Activated naive CD4-positive, alpha-beta T cell treated with anti-CD3 and anti-CD28 coated beads, Interleukin-2, amount 50 U/mL, for 24 hours (primary cell): ENCODE results near the gene PTP4A1.
"Not testable (repeated sequence)": the region's sequence is repeated elsewhere in the genome, so short reads cannot be mapped to it uniquely, and the experiment has no call there.

Experiments used
- H3K27ac Mint-ChIP-seq: one replicate; pipeline ENCODE4 v1.8.0; 2021; ENCODE audit warnings: mild to moderate bottlenecking, mixed read lengths
- H3K27me3 Mint-ChIP-seq: one replicate; pipeline ENCODE4 v1.8.0; 2021; ENCODE audit warnings: mixed read lengths
- H3K36me3 Mint-ChIP-seq: one replicate; pipeline ENCODE4 v1.8.0; 2021; ENCODE audit warnings: mixed read lengths
- H3K4me1 Mint-ChIP-seq: one replicate; pipeline ENCODE4 v1.8.0; 2021; ENCODE audit warnings: mixed read lengths
- H3K4me3 Mint-ChIP-seq: one replicate; pipeline ENCODE4 v1.8.0; 2021; ENCODE audit warnings: mild to moderate bottlenecking, mixed read lengths
- H3K9me3 Mint-ChIP-seq: one replicate; pipeline ENCODE4 v1.8.0; 2021; ENCODE audit warnings: mixed read lengths

PTP4A1 gene

DNA sequence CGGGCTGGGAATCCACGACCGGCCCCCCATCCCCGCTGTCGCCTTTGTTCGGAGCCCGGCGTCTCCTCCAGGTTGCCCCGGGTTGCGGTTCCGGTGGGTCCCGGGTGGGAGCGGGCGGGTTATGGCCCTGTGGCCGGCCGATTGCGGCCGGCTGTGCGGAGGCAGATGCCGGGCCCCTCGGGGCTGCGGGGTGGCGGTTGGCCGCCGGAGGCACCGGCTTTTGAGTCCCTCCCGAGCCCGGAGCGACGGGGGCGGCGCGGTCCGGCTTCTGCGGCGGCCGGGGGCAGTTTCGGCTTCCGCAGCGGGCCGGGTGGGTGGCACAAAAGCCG, 431 bp downstream of the PTP4A1 start:
- Mint-ChIP-seq H3K27me3 (no peaks in the 10 kb centered on the region), H3K27ac (peak overlapping the region; percentile 96), H3K4me1 (peaks cover 39% of the 10 kb centered on the region), H3K4me3 (peak overlapping the region; percentile 97), H3K36me3 (peaks cover 11% of the 10 kb centered on the region), H3K9me3 (no peaks in the 10 kb centered on the region)

DNA sequence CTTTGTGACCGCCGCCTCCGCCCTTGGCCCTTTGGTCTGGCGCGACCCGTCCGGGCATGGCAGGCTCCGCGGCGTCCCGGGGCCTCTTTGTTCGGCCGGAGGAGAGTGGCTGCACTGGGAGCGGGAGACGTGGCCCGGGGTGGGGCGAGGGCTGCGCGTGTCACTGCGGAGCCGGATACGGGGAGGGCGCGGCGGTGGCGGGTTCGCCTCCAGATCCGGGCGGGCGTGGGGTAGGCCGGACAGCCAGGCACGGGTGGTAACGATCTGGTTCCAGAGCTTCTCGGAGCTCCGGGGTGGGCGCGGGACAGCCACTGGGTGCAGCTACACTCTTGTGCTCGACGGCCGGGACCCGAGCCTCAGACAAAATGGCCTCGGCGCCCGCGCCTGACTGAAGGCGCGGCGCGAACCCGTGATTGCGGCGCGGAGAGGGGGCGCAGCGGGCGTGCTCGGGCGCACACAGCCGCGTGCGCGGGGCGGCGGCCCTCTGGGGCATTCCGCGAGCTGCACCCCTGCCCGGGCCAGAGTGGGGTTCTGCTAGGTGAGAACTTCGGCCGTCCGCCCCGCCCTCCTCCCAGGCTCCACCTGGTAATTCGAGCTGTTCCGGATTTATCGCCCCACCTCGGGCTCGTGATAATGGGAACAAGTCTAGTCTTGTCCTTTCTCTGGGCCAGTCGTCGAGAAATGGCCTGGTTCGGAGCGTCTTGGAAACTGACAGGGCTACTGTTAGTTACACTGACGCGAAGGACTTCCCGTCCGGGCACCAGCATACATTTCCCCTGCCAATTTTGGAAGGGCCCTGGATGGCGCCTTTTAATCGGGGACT, 1.0 kb downstream of the PTP4A1 start:
- no peaks in the 10 kb centered on the region for H3K27me3 Mint-ChIP-seq

GRCh38 chr6:63573899-63574553, 1.7 kb downstream of the PTP4A1 start:
- Mint-ChIP-seq H3K4me1 (peaks cover 39% of the 10 kb centered on the region), H3K9me3 (no peaks in the 10 kb centered on the region), H3K4me3 (peak overlapping the region; percentile 97), H3K27me3 (no peaks in the 10 kb centered on the region), H3K36me3 (peaks cover 11% of the 10 kb centered on the region), H3K27ac (peak overlapping the region; percentile 95)

More for the DNA sequence above, 1.0 kb downstream of the PTP4A1 start:
- no peaks in the 10 kb centered on the region for H3K9me3 Mint-ChIP-seq
- peak overlapping the region; percentile 97 for H3K4me3 Mint-ChIP-seq
- peaks cover 11% of the 10 kb centered on the region for H3K36me3 Mint-ChIP-seq
- H3K27ac Mint-ChIP-seq: peak overlapping the region; percentile 95
- H3K4me1 Mint-ChIP-seq: peaks cover 39% of the 10 kb centered on the region

- peak overlapping the region; percentile 97 for H3K4me3 Mint-ChIP-seq
- no peaks in the 10 kb centered on the region for H3K9me3 Mint-ChIP-seq
- H3K4me1 Mint-ChIP-seq: peaks cover 39% of the 10 kb centered on the region
- no peaks in the 10 kb centered on the region for H3K27me3 Mint-ChIP-seq
- peak overlapping the region; percentile 95 for H3K27ac Mint-ChIP-seq
- peaks cover 11% of the 10 kb centered on the region for H3K36me3 Mint-ChIP-seq
These were observed 2.2 kb downstream of the PTP4A1 start for GRCh38 chr6:63574554-63574900.

DNA sequence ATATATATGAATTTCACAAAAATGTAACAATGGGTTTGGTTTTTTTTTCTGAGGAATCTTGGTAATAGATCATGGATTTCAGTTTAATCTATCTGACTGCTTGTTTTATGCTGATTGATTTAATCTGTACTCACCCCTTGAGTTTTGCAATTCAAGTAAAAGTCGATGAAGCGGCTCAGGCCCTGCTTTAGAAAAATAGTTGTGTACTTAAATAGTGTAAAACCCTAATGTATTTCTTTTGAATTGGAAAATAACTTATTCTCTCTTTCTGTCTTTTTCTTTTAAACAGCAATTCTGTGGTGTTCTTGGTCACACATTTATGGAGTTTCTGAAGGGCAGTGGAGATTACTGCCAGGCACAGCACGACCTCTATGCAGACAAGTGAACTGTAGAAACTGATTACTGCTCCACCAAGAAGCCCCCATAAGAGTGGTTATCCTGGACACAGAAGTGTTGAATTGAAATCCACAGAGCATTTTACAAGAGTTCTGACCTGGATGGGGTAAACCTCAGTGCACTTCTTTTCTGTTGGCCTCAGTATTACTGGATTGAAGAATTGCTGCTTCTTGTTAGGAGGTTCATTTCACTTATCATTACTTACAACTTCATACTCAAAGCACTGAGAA, 4.0 kb downstream of the PTP4A1 start:
- no peak overlapping the region for H3K27ac Mint-ChIP-seq
- no peaks in the 10 kb centered on the region for H3K27me3 Mint-ChIP-seq
- H3K9me3 Mint-ChIP-seq: no peaks in the 10 kb centered on the region
- H3K4me3 Mint-ChIP-seq: peak overlapping the region; percentile 52
- H3K4me1 Mint-ChIP-seq: peaks cover 36% of the 10 kb centered on the region
- peaks cover 18% of the 10 kb centered on the region for H3K36me3 Mint-ChIP-seq

- Mint-ChIP-seq H3K4me1 (peaks cover 30% of the 10 kb centered on the region), H3K27ac (no peak overlapping the region), H3K9me3 (no peaks in the 10 kb centered on the region), H3K27me3 (no peaks in the 10 kb centered on the region), H3K4me3 (no peak overlapping the region), H3K36me3 (peaks cover 20% of the 10 kb centered on the region)
These were observed 4.9 kb downstream of the PTP4A1 start for GRCh38 chr6:63576985-63577712.

GRCh38 chr6:63578757-63579156, 6.5 kb downstream of the PTP4A1 start:
- Mint-ChIP-seq H3K4me3 (no peak overlapping the region), H3K36me3 (peaks cover 24% of the 10 kb centered on the region), H3K27ac (no peak overlapping the region), H3K9me3 (no peaks in the 10 kb centered on the region), H3K27me3 (no peaks in the 10 kb centered on the region), H3K4me1 (peaks cover 30% of the 10 kb centered on the region)

DNA sequence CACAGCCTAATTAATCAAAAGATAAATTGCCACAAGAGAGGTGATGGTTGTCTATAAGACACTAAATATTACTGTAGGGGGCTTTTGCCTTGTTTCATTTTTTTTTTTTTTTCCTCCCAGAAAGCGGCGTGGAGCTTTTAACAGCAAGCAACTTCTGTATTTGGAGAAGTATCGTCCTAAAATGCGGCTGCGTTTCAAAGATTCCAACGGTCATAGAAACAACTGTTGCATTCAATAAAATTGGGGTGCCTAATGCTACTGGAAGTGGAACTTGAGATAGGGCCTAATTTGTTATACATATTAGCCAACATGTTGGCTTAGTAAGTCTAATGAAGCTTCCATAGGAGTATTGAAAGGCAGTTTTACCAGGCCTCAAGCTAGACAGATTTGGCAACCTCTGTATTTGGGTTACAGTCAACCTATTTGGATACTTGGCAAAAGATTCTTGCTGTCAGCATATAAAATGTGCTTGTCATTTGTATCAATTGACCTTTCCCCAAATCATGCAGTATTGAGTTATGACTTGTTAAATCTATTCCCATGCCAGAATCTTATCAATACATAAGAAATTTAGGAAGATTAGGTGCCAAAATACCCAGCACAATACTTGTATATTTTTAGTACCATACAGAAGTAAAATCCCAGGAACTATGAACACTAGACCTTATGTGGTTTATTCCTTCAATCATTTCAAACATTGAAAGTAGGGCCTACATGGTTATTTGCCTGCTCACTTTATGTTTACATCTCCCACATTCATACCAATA, 7.8 kb downstream of the PTP4A1 start:
- H3K36me3 Mint-ChIP-seq: peaks cover 15% of the 10 kb centered on the region

GRCh38 chr6:63580704-63580961, 8.4 kb downstream of the PTP4A1 start:
- no peaks in the 10 kb centered on the region for H3K27me3 Mint-ChIP-seq
- peaks cover 13% of the 10 kb centered on the region for H3K4me1 Mint-ChIP-seq
- H3K9me3 Mint-ChIP-seq: no peaks in the 10 kb centered on the region
- H3K36me3 Mint-ChIP-seq: peaks cover 15% of the 10 kb centered on the region
- H3K27ac Mint-ChIP-seq: no peak overlapping the region
- no peak overlapping the region for H3K4me3 Mint-ChIP-seq

More for the DNA sequence above, 7.8 kb downstream of the PTP4A1 start:
- H3K4me1 Mint-ChIP-seq: peaks cover 16% of the 10 kb centered on the region
- H3K27me3 Mint-ChIP-seq: no peaks in the 10 kb centered on the region
- H3K27ac Mint-ChIP-seq: no peak overlapping the region
- H3K4me3 Mint-ChIP-seq: no peak overlapping the region
- H3K9me3 Mint-ChIP-seq: no peaks in the 10 kb centered on the region

- no peak overlapping the region for H3K4me3 Mint-ChIP-seq
- H3K27ac Mint-ChIP-seq: no peak overlapping the region
- H3K4me1 Mint-ChIP-seq: peaks cover 9% of the 10 kb centered on the region
- H3K27me3 Mint-ChIP-seq: no peaks in the 10 kb centered on the region
- peaks cover 15% of the 10 kb centered on the region for H3K36me3 Mint-ChIP-seq
- no peaks in the 10 kb centered on the region for H3K9me3 Mint-ChIP-seq
These were observed 9.2 kb downstream of the PTP4A1 start for GRCh38 chr6:63581355-63582013.

DNA sequence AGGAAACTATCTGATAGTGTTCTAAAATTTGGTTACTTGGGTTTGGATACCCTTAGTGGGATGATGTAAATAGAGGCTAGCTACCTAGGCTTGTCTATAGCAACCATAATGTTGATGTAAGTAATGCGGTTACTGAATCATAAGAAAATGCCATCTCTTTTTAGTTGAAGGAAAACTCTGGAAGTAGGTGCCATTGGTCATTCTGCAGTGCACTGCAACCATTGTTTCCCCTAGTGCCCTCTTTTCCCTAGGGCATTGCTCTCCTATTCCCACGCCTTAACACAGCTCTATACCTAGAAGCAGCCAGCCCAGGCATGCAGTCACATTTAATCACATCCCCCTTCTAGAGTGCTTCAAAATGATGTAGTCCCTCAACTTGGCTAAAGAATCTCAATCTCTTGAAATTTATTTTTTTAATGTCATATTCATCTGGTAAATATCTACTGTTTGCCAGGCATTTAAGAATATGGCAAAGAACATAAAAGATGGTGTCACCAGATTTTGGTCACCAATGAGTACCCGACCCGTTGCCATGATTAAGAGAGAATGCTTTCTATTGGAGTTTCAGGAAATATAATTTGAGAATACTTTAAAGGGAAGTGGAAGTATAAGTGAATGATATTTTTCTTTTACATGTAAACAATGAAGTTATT, 10.4 kb downstream of the PTP4A1 start:
- Mint-ChIP-seq H3K27me3 (no peaks in the 10 kb centered on the region), H3K9me3 (no peaks in the 10 kb centered on the region), H3K36me3 (peaks cover 14% of the 10 kb centered on the region), H3K4me3 (no peak overlapping the region), H3K4me1 (no peaks in the 10 kb centered on the region), H3K27ac (peak overlapping the region; percentile 9)

DNA sequence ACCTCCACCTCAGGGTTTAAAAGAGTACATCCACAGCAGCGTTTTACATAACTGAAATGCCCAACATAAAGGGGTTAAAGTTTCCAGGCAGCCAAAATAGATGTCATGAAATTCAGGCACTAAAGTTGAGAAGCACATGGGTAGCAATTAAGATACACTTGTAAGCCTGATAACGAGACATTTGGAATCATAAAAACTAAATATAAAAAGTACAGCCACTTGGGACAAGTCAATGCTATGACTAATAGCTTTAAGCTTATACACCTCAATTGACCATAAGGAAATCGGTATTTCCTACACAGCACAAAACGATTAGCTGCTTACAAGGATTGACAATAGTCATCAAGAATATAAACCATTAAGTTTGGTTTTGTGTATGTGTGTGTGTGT, 11.8 kb downstream of the PTP4A1 start:
- H3K4me3 Mint-ChIP-seq: no peak overlapping the region
- H3K9me3 Mint-ChIP-seq: no peaks in the 10 kb centered on the region
- no peaks in the 10 kb centered on the region for H3K4me1 Mint-ChIP-seq
- H3K27ac Mint-ChIP-seq: no peak overlapping the region
- H3K36me3 Mint-ChIP-seq: peaks cover 14% of the 10 kb centered on the region
- no peaks in the 10 kb centered on the region for H3K27me3 Mint-ChIP-seq

DNA sequence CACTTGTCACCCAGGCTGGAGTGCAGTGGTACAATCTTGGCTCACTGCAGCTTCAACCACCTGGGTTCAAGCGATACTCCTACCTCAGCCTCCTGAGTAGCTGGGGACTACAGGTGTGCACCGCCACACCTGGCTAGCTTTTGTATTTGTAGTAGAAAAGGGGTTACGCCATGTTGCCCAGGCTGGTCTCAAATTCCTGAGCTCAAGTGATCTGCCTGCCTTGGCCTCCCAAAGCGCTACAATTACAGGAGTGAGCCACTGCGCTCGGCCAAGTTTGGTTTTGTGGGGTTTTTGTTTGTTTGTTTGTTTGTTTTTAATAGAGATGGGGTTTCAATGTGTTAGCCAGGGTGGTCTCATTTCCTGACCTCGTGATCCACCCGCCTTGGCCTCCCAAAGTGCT, 12.3 kb downstream of the PTP4A1 start:
- Mint-ChIP-seq H3K4me1 (no peaks in the 10 kb centered on the region), H3K4me3 (no peak overlapping the region), H3K9me3 (no peaks in the 10 kb centered on the region), H3K27me3 (no peaks in the 10 kb centered on the region), H3K36me3 (peaks cover 13% of the 10 kb centered on the region), H3K27ac (no peak overlapping the region)

DNA sequence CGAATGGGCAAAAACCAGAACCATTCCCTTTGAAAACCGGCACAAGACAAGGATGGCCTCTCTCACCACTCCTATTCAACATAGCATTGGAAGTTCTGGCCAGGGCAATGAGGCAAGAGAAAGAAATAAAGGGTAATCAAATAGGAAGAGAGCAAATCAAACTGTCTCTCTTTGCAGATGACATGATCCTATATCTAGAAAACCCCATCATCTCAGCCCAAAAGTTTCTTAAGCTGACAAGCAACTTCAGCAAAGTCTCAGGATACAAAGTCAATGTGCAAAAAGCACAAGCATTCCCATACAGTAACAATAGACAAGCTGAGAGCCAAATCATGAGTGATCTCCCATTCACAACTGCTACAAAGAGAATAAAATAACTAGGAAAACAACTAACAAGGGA, 13.4 kb downstream of the PTP4A1 start:
- not testable (repeated sequence) for H3K4me1 Mint-ChIP-seq, H3K27me3 Mint-ChIP-seq, H3K27ac Mint-ChIP-seq

More for the DNA sequence above, 13.4 kb downstream of the PTP4A1 start:
- peaks cover 10% of the 10 kb centered on the region for H3K36me3 Mint-ChIP-seq
- H3K4me3 Mint-ChIP-seq, H3K9me3 Mint-ChIP-seq: not testable (repeated sequence)
